Right lobe of liver (tissue), 6 donors: ENCODE data around the gene UNC80. TPM values are rescaled to one million over a fixed set of nuclear protein-coding genes. Genes with fewer than 3 reads are reported as not detected.

Experiments used
- ATAC-seq, 4 donors: fragments of 200-7000 bp; cut with Tn5 transposase; one replicate each; pipeline ENCODE4 v1.9.1; 2020; ENCODE audit warnings: mild to moderate bottlenecking in 4 of 4, moderate library complexity in 4 of 4
- DNase-seq, 3 donors: peaks; one replicate each; pipeline ENCODE4 v3.0.0-alpha.2; 2020
- H3K27ac ChIP-seq, 3 donors: fragments of 200-600 bp; one replicate each; pipeline ENCODE4 v1.8.0; 2022
- H3K27me3 ChIP-seq, 2 donors: fragments of 200-600 bp; one replicate each; pipeline ENCODE4 v1.8.0; 2022
- H3K36me3 ChIP-seq, 4 donors: fragments of 200-600 bp; sonication (generic) in 1 of 4; one replicate each; pipeline versions ENCODE4 v1.5.1 to v1.8.0; 2017 to 2022; ENCODE audit warnings: control low read depth in 1 of 4
- H3K4me1 ChIP-seq, 4 donors: fragments of 200-600 bp; sonication (generic) in 1 of 4; one replicate each; pipeline versions ENCODE4 v1.5.1 to v1.8.0; 2017 to 2022; ENCODE audit warnings: control low read depth in 1 of 4
- H3K4me3 ChIP-seq, 3 donors: fragments of 200-600 bp; one replicate each; pipeline ENCODE4 v1.8.0; 2022
- H3K9me3 ChIP-seq, 4 donors: fragments of 200-600 bp; sonication (generic) in 1 of 4; one replicate each; pipeline versions ENCODE4 v1.5.1 to v1.8.0; 2017 to 2022; ENCODE audit warnings: control low read depth in 1 of 4
- POLR2A ChIP-seq: fragments of 450-650 bp; IDR thresholded peaks from one replicate; pipeline ENCODE4 v1.6.1; 2017; ENCODE audit warnings: antibody characterized with exemption, mild to moderate bottlenecking
- WGBS: methylation state at CpG from one replicate; pipeline ENCODE4 v1.1.6; 2018; ENCODE audit warnings: low coverage, low lambda C conversion rate; ENCODE audit not compliant: insufficient coverage; ENCODE audit errors: missing lambda C conversion rate; 5-methylcytosine and 5-hydroxymethylcytosine counted together
- intact Hi-C, 2 donors: fragments of 100-400 bp; cut with DNase I; formaldehyde crosslinking; loops; one replicate each; pipeline versions ENCODE4 v1.11.2 to v1.14.1; 2022
- total RNA-seq, 6 experiments: library from RNA; depleted of rRNA in 2 of 6; stranded (reverse); fragments of >200 nt in 2 of 6; fragmentation: NEBNext Ultra II Directional in 3 of 6; extraction: Animal tissue kit (Norgen Biotek cat#: 25700) in 3 of 6; gene quantifications; one replicate each; pipeline versions ENCODE4 v1.1.0 to v1.2.4, GENCODE V29; 2016 to 2023
- TF ChIP-seq, protein P1 (sequence below), 4 donors: fragments of 200-600 bp in 3 of 4; fragments of 450-650 bp in 1 of 4; IDR thresholded peaks; one replicate each; pipeline versions ENCODE4 v1.5.1 to v1.8.0; 2016 to 2022; ENCODE audit warnings: antibody characterized with exemption in 4 of 4, mild to moderate bottlenecking in 2 of 4
- donor health status: DM: no; HTN: yes; CAD: no.
- donor health status: DM: no; HTN: no; CAD: no.
- donor health status: DM: no; HTN: no; CAD: no.
- donor health status: DM: no; HTN: yes; CAD: no.
- donor health status: DM: no; HTN: yes; CAD: no.

Gene UNC80
- total RNA-seq, 6 experiments from 2014 or later = 0.19 TPM; not detected in 5

DNA sequence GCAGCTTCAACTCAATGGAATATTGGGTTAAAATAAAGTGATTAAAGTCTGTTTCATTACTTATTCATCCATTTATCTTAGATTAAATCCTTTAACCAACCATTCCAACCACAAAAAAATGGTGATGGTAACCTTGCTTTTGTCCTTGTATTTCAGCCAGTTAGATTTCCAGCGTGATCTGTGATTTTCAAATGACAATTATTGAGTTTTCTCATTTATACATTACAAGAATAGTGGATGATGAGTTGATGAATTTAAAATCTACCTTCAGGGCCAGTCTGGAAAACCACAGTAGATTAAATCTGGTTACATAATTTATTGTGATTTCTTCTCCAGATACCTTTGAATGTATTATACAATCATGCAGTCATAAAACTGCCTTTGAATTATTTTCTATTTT is 29.7 kb upstream of the UNC80 start:
- WGBS = 38% methylated on average over 1 of the region's 1 CpG

DNA sequence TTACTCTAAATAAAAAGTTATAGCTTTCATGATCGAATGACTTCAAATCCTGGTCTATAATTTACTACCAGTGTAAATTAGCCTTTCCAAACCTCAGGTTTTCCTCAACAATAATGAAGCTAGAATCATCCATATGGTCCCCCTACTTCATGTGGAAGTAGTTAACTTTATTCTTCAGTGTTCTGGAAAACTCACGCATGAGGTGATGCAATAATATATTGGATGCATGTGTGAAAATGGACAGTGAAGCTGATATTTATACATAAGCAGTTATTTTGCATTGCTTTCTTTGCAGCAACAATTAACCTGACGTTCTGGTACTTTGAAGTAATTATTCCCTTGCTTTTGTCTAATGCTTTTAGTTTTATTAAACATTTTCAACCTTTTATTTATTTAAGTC is 18.6 kb upstream of the UNC80 start:
- Histone ChIP-seq H3K9me3 (no peaks in the 10 kb centered on the region), H3K4me3 (no peak overlapping the region), H3K4me1 (no peaks in the 10 kb centered on the region), H3K27me3 (no peaks in the 10 kb centered on the region), H3K36me3 (no peaks in the 10 kb centered on the region), H3K27ac (no peak overlapping the region)
- no peak for ATAC-seq
- intact Hi-C loops = no loop called here
- TF ChIP-seq, protein P1, sequence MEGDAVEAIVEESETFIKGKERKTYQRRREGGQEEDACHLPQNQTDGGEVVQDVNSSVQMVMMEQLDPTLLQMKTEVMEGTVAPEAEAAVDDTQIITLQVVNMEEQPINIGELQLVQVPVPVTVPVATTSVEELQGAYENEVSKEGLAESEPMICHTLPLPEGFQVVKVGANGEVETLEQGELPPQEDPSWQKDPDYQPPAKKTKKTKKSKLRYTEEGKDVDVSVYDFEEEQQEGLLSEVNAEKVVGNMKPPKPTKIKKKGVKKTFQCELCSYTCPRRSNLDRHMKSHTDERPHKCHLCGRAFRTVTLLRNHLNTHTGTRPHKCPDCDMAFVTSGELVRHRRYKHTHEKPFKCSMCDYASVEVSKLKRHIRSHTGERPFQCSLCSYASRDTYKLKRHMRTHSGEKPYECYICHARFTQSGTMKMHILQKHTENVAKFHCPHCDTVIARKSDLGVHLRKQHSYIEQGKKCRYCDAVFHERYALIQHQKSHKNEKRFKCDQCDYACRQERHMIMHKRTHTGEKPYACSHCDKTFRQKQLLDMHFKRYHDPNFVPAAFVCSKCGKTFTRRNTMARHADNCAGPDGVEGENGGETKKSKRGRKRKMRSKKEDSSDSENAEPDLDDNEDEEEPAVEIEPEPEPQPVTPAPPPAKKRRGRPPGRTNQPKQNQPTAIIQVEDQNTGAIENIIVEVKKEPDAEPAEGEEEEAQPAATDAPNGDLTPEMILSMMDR (IDR thresholded peaks at IDR 0.05) = no peak
- no peak for TF ChIP-seq POLR2A
- no peak for DNase-seq
- 25% methylated on average over 3 of the region's 3 CpGs for WGBS

More for the DNA sequence above, 29.7 kb upstream of the UNC80 start:
- no peak overlapping the region for H3K4me3 ChIP-seq
- DNase-seq (no peak), ATAC-seq (no peak)
- H3K27ac ChIP-seq = no peak overlapping the region
- H3K9me3 ChIP-seq = no peaks in the 10 kb centered on the region
- TF ChIP-seq POLR2A = no peak
- TF ChIP-seq, protein P1 (IDR thresholded peaks at IDR 0.05) = no peak
- H3K36me3 ChIP-seq = no peaks in the 10 kb centered on the region
- H3K4me1 ChIP-seq = no peaks in the 10 kb centered on the region
- no peaks in the 10 kb centered on the region for H3K27me3 ChIP-seq
- intact Hi-C loops = no loop called here

DNA sequence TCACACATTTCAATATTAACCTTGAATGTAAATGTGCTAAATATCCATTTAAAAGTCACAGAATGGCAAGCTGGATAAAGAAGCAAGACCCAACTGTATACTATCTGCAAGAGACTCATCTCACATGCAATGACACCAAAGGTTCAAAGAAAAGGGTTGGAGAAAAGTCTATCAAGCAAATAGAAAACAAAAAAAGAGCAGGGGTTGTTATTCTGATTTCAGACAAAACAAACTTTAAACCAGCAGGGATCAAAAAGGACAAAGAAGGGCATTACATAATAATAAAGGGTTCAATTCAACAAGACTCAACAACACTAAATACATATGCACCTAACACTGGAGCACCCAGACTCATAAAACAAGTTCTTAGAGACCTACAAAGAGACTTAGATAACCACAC is 14.5 kb upstream of the UNC80 start:
- Histone ChIP-seq H3K27ac (no peak overlapping the region), H3K27me3 (no peaks in the 10 kb centered on the region), H3K36me3 (no peaks in the 10 kb centered on the region), H3K4me3 (no peak overlapping the region), H3K9me3 (no peaks in the 10 kb centered on the region), H3K4me1 (no peaks in the 10 kb centered on the region)
- DNase-seq (no peak), ATAC-seq (no peak)
- TF ChIP-seq, protein P1 (IDR thresholded peaks at IDR 0.05) = no peak
- no peak for TF ChIP-seq POLR2A
- intact Hi-C loops = no loop called here

DNA sequence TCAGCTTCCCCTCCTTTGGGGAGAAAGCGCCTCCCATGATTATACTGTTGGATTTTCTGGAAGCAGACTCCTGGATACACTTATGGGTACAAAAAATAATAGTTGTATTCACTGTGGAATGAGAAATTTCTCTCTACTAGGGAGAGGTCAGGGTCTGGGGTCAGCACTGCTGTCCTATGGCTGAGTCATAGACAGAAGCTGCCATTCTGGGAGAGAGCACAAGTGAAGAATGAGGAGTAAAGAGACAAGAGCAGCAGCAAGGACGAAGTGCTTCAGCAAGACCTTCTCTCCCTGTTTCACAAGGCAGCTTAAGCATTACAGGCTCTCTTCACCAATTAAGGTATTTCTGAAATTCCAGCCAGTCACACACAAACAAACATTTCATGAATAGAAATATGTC is 10.1 kb upstream of the UNC80 start:
- H3K27me3 ChIP-seq = no peaks in the 10 kb centered on the region
- DNase-seq (no peak), ATAC-seq (no peak)
- no peak overlapping the region for H3K27ac ChIP-seq
- H3K4me3 ChIP-seq = no peak overlapping the region
- no peaks in the 10 kb centered on the region for H3K36me3 ChIP-seq
- no peaks in the 10 kb centered on the region for H3K4me1 ChIP-seq
- TF ChIP-seq, protein P1 (IDR thresholded peaks at IDR 0.05) = no peak
- TF ChIP-seq POLR2A = no peak
- WGBS = 24% methylated on average over 2 of the region's 2 CpGs
- intact Hi-C loops = no loop called here
- no peaks in the 10 kb centered on the region for H3K9me3 ChIP-seq

DNA sequence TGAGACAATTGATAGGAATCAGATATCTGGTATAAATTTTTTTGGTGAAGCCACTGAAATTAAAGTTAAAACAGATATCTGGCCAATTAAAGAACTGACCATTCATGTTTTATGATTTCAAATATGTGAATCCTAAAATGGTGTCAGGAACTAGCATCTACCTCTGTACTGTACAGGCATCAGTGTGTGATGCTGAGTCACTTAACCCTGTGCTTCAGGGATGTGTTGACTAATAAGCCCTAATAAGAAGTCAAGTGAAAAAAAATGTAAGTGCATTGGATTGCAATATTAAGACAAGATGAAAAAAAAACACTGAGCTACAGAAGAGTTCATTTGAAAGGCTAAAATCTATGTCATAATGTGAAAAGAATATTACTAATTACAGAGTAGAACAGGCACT is 9.1 kb upstream of the UNC80 start:
- Histone ChIP-seq H3K4me1 (no peaks in the 10 kb centered on the region), H3K27ac (no peak overlapping the region), H3K4me3 (no peak overlapping the region), H3K36me3 (no peaks in the 10 kb centered on the region), H3K27me3 (no peaks in the 10 kb centered on the region), H3K9me3 (no peaks in the 10 kb centered on the region)
- TF ChIP-seq, protein P1 (IDR thresholded peaks at IDR 0.05) = no peak
- no peak for TF ChIP-seq POLR2A
- intact Hi-C loops = no loop called here
- no peak for ATAC-seq
- no peak for DNase-seq
